GM21619 (cell line): ENCODE data around the gene HNRNPH3.
"Not testable (repeated sequence)": the region's sequence is repeated elsewhere in the genome, so short reads cannot be mapped to it uniquely, and the experiment has no call there.

Source experiments
- ATAC-seq: cut with Tn5 transposase; IDR thresholded peaks from one replicate; pipeline ENCODE4 v1.9.1; 2021; ENCODE audit not compliant: unreplicated experiment

HNRNPH3 gene, protein sequence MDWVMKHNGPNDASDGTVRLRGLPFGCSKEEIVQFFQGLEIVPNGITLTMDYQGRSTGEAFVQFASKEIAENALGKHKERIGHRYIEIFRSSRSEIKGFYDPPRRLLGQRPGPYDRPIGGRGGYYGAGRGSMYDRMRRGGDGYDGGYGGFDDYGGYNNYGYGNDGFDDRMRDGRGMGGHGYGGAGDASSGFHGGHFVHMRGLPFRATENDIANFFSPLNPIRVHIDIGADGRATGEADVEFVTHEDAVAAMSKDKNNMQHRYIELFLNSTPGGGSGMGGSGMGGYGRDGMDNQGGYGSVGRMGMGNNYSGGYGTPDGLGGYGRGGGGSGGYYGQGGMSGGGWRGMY

DNA sequence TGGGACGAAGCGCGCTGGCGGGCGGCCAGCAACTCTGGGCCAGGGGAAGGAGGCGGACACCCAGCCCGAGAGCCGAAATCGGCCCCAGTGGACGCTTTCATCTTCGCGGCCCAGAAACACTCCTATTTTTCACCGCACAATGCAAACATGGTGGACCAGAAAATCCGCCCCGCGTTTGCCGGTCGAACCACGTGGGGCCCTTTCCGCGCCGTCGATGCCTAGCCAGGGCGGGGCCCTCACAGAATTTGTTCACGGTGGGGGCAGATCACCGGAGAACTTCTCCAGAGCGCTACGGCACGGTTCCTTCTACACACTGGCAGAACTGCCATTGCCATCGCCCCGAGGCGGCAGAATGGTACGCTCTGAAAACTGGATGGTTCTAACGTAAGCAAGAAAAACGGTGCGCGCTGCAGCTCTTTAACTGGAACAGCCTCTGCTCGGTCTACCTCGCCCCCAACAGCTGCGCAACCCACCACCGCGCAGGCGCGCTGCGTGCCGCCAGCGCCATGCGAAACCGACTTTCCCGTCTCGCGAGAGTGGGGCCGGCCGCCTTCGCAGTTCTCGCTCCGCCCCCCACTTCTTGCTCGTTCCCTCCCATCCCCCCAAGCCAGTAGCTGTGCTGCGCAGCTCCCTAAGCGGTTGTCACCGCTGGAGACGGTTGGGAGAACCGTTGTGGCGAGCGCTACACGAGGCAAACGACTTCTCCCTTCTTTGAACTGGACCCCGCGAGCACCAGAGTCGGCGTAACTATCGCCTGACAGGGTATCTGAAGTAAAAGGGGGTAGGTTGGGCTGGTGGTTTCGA is at the start of gene HNRNPH3:
TSS of gene HNRNPH3 (plus strand) at position 610 of the 804 bp plus-strand sequence. CDS start 5,158 bp downstream, outside the sequence.
- ATAC-seq, result peak; percentile 76

DNA sequence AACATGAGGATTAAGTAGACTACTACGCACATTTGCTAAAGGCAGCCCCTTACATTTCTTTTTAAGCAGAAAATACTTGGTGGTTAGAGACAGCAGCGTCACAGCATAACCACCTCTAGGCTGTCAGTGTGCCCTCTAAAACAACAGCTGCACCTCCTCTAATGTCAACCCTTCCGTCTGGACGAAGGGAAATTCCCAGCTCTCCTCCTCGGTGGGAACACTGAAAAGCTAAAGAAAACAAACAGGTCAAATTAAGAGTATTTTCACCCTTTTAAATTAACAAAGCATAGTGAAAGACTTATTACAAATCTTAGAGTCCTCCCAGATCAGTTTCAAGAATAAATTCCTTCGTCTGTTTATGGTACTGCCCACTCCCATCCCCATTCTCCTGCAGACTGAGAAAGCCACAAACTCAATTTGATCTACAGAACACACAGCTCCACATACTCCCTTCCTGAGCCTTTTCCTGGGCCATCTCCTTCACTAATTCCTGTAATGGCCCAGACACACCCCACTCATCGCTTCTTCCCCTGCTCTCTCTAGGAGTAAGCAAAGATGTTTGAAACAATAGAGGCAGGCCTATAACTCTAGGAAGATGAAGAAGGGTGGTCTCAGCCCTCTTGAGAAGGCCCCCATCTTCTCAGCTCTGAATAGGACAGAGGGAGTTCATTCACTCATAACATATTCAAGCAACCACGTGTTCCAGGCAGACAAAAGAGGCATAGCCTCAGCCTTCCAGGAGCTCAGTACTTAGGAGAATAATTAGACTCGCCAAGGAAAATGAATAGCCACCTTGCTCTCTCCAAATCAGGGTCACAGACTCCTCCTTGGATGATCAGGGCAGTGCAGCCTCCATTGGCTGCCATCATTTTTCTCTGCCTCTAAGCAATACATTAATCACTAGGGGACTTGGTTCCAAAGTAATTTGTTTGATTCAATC is 47.5 kb upstream of the HNRNPH3 start:
- ATAC-seq, result no peak

DNA sequence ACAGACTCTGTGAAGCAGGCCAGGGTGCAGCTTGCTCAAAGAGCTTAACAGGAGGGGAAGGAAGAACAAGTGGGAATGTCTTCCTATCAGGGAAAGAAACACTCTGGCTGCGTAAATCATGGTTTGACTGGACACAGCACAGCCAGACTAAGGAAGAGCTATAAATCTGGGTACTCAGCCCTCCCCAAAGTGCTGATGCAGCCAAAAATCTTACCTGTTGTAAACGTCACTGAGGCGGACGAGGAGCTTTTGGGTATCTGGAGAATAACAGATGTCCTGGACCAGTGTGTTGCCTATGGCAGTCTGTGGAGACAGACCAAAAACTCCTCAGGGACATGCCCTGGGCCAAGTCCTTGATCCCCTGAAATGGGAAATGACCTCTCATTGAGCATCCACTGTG is 43.1 kb upstream of the HNRNPH3 start:
- no peak for ATAC-seq

DNA sequence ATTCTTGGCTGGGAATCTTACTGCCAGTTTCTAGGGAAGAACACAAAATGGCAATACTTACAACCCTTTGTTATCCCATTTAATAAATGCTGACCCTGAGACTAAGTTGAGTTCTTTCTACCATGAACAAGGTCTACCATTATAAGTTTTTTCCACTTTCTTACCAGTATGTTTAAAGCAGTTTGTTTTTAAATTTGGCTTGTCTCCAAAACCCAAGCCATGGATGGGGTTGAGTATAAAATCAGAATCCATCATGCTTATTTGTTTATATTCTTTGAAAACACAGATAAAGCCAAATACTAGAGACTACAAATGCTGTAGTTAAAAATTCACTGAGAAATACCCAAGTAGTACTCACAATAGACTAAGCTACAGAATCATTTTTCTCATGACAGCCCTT is 41.1 kb upstream of the HNRNPH3 start:
- ATAC-seq, result no peak

DNA sequence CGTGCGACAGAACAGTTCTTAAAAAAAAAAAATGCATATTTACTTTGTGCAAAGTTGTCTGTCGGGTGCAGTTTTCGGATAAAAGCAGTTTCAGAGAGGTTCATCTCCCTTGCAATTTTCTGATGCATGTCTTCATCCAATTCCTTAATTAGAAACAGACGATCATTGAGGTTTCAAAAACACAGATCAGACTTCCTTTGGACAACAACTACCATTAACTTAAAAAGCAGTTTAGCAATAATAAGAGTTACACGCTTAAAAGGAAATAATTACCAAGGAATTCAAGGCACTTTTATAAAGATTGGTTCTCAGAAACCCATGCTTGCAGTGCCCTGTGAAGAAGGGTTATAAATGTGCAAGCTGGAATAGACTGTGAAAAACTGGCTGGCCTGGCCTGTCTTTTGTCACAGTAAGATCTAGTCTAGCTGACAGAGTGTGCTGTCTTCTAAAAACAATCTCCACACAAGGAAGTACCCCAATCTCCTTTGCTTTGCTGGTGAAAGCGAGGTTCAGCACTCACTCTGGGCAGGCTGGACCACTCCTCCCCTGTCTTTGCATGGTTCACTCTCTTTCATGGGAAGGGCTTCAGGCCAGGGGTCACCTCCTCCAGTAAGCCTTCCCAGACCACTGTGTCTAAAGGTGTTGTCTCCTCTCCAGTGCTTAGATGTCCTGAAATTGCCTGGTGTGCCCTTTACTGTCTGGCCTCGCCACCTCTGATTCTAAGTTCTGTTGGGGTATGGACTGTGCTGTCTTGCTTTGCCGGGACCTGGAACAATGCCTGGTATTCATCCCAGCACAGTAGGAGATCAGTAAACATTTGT is 34.8 kb upstream of the HNRNPH3 start:
- no peak for ATAC-seq

DNA sequence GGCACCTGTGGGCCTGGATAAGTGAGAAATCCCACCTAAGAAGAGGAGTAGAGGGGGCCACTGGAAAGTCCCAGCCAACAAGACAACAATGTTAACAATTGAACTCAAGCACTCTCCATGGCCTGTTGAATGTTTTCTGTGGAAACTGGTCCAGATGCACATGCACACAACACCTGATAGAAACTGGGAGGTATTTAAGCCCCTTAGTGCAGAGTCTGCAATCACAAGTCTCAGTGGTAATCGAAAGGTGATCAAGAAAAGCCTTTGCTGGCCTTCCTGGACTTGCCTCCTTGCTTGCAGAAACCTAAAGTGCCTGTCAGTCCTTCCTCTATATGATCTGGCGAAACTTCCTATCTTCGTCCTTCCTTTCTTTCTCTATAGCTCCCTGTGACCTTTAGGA is 30.6 kb upstream of the HNRNPH3 start:
- no peak for ATAC-seq

DNA sequence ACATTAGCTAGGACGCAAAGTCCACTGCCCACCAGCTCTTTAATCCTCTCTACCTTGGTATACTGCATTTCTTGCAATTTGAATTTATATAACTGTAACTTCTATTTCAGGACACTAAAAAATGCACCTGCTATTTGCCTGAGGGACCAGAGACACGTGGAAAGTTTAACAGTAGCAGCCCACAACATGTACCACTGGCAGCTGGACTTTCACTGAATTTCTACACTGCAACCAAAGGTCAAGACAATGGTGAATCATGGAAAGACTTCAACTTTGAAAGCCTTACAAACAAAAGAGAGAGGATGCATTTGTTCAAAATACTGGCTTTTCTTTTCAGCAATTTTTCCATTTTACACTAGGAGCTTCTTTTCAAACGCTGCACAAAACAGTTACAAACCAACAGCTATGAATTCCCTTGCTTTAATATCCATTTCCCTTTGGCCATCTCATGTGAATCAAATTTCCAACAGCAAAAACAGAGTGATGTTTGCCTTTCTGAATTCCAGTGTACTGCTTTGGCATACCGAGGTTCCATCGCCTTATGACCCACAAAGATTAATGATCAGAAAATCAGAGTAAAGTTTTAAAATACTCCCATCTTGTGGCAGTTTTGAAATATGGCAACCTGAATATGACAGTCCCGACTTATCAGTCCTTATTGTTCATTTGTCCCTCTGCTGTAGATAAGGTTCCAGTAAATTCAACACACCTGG is 29.9 kb upstream of the HNRNPH3 start:
- ATAC-seq, result peak; percentile 60

DNA sequence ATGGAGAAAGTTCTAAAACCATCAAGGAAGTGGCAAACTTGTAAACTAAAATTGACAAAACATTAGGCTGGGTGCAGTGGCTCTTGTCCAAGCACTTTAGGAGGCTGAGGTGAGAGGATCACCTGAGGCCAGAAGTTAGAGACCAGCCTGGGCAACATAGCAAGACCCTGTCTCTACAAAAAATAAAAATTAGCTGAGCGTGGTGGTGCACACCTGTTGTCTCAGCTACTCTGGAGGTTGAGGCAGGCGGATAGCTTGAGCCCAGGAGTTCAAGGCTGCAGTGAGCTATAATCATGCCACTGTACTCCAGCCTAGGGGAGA is 29.4 kb upstream of the HNRNPH3 start:
- ATAC-seq, result peak; percentile 13

DNA sequence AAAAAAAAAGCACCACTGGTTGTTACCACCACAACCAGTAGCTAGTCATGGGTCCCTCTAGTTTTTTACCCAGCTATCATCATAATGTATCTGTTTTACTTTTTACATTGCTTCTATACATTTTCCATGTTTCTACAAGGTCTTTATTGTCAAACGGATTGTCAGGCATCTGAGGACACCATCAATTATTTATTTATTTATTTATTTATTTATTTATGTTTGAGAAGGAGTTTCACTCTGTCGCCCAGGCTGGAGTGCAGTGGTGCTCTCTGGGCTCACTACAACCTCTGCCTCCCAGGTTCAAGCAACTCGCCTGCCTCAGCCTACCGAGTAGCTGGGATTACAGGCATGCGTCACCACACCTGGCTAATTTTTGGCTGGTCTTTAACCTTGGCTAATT is 29.0 kb upstream of the HNRNPH3 start:
- no peak for ATAC-seq

DNA sequence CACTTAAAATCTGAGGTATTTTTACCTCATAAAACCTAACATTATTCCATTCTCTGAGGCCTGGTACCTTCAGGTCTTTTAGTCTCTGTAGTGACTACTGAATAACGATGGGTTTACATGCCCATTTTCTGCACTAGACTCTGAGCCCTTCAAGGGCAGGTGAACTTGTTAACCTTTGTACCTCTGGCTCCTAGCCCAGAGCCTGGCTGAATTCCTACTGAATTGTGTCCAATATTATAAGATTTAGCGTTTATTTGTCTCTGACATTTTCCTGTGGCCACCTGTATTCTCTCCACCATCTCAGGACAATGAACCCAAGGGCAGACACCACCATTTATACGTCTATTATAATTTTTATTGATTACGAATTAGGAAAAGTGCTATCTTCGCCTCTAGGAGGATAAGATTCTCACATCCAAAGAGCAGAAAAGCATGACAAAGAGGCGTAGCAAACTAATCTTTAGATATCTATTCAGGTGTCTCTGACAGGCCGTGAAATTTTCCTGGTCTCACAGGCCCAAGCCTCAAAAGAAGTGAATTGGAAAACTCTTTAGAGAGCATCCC is 27.9 kb upstream of the HNRNPH3 start:
- ATAC-seq, result no peak

DNA sequence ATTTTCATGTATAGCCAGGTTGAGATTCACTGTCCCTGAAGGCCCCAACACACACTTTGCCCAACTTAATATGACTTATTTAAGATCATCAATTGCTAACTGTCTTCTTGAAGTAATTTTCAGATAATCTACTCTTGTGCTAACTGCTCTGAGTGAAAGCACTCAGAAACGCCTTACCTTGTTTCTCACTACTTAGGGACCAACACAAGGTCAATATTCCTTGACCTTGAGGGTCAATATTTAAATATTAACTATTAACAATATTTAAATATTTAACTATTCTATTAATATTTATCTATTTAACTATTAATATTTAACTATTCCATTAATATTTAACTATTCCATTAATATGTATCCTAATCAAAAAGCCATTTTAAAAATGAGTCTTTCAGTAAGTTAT is 26.0 kb upstream of the HNRNPH3 start:
- no peak for ATAC-seq

DNA sequence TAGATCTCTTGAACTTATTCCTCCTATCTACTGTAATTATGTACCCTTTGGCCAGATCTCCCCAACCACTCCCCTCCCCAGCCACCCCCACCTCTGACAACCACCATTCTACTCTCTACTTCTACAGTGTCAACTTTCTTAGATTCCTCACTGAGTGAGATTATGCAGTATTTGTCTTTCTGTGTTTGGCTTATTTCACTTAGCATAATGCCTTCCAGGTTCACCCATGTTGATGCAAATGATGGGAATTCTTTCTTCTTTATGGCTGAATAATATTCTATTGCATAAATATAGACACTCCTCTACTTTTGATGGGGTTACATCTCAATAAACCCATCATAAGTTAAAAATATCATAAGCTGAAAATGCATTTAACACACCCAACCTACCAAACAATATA is 21.3 kb upstream of the HNRNPH3 start:
- no peak for ATAC-seq

DNA sequence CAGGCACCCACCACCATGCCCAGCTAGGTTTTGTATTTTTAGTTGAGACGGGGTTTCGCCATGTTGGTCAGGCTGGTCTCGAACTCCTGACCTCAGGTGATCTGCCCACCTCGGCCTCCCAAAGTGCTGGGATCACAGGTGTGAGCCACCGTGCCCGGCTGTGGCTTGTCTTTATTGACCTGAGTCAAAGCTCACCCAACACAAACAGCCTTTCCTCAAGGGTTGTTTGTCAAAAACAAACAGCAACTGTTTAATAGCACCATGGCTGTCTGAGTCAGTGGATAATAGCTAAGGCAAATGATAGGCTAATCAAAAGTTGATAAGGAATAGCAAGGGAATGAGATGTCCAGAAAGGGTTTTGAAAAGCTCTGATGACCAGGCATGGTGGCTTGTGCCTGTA is 16.9 kb upstream of the HNRNPH3 start:
- ATAC-seq, result not testable (repeated sequence)

DNA sequence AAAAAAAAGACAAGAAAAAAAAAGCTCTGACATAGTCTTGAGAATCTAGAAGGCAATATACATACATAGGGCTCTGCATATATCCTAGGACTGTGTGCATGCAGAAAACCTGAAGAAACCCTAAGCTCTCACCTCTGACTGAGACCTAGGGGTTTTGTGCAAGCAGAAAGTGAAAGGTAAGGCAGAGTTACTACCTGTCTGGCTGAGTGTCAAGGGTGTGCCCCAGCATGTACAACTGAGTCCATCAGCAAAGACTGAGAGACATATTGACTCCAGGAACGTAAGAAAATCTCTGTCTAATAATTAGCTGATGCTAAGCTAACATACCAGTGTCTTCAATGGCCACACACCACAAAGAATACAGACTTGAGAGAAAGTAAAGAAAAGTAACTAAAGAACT is 16.3 kb upstream of the HNRNPH3 start:
- no peak for ATAC-seq

DNA sequence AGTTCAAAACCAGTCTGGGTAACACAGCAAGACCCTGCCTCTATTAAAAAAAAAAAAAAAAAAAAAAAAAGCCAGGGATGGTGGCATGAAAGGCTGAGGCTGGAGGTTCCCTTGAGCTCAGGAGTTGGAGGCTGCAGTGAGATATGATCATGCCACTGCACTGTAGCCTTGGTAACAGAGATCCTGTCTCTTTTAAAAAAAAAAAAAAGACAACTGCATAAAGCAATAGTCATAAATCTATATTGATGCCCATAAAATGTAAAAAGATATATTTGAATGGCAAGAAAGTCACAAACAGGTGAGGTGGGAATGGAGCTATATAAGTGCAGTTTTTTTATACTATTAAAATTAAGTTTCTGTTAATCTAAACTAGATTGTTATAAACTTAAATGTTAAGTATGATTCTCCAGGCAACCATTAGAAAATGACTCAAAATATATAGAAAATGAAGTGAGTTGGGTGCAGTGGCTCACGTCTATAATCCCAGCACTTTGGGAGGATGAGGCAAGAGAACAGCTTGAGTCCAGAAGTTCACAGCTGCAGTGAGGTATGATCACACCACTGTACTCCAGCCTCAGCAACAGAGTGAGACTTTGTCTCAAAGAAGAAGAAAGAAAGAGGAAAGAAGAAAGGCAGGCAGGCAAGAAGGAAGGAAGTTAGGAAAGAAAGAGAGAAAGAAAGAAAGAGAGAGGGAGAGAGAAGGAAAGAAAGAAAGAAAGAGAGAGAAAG is 13.4 kb upstream of the HNRNPH3 start:
- ATAC-seq, result no peak

DNA sequence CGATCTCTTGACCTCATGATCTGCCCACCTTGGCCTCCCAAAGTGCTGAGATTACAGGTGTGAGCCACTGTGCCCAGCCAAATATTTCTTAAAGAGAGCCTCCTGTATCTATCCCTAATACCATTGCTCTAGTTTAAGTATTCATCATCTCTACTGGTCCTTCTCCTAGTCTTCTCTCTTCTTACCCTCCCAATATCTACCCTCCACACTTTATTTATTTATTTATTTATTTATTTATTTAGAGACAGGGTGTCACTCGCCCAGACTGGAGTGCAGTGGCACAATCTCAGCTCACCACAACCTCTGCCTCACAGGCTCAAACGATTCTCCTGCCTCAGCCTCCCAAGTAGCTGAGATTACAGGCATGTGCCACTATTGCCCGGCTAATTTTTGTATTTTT is 7.5 kb upstream of the HNRNPH3 start:
- not testable (repeated sequence) for ATAC-seq

DNA sequence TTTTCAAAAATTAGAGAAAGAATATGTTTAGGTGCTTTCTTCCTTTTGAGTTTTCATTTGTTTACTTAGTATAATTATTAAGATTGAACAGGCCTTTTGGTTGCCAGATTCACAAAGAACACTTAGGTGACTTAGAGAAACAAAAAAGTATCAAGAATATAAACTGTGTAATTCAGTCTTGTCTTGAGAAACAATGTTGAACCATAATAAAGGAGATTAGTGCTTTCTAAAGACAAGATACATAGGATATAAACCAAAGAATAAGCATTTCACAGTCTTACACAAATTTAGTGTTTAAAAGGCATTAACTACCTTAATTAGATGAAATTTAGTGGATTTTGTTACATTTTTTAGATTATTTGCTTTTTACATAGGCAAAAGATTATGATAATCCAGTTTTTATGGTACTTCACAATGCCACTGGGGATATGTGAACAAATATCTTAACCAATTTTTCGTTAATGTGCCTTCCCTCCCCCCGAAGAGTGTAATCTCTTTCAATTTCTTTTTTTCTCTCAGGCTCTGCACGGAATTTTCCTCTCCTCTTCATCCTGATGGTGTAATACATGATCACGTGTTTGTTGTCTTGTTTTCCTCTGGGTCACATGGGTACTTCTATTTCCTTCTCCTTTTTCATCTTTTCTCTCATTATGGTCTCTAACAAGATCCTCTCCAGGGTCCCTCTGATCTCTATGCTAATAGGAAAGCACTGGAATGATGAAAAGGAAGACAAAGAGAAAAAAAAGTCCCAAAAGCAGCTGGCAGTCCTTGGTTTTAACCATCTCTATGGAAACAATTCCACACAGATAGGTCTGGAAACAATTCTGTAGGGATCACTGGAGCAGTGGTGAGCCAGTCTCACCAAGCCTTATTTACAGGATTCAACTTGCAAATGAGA is 3.7 kb upstream of the HNRNPH3 start:
- no peak for ATAC-seq

DNA sequence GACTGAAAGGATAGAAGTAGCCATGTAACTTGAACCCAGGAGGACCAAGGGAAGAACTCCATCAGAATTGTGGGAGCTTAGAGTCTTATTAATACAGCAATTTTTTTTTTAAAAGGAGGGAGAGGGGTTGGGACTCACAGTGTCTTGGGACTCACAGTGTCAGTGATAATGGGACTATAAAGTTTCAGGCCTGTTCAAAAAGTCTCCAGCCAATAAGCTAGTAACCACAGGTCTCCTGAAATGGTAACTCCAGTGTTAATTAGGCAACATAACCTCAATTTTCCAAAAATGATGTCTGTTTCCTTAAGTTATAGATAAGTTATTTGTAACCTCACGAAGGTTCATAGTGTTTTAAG is 2.4 kb upstream of the HNRNPH3 start:
- no peak for ATAC-seq
